Progenitor cell of endocrine pancreas (in vitro differentiated cells): Measurements from ENCODE around the gene COL5A2. TPM values are rescaled to one million over a fixed set of nuclear protein-coding genes. Genes with fewer than 3 reads are reported as not detected.
A peak's percentile ranks its signal among the peaks of the same experiment; 100 is the strongest.

ENCODE experiments used
- DNase-seq: peaks from one replicate; pipeline ENCODE4 v3.0.0; 2021; ENCODE audit warnings: low spot score; ENCODE audit not compliant: unreplicated experiment
- H3K27ac Mint-ChIP-seq: 2 replicates; pipeline ENCODE4 v1.8.0; 2021; ENCODE audit warnings: mild to moderate bottlenecking, moderate library complexity, mixed read lengths
- H3K27me3 Mint-ChIP-seq: 2 replicates; pipeline ENCODE4 v1.8.0; 2021; ENCODE audit warnings: mixed read lengths
- H3K36me3 Mint-ChIP-seq: 2 replicates; pipeline ENCODE4 v1.8.0; 2022; ENCODE audit warnings: mixed read lengths; ENCODE audit not compliant: insufficient read depth
- H3K4me1 Mint-ChIP-seq: 2 replicates; pipeline ENCODE4 v1.8.0; 2021; ENCODE audit warnings: low read depth, mixed read lengths
- H3K4me3 Mint-ChIP-seq: 2 replicates; pipeline ENCODE4 v1.8.0; 2021; ENCODE audit warnings: low read depth, mild to moderate bottlenecking, moderate library complexity, mixed read lengths
- H3K9me3 Mint-ChIP-seq: 2 replicates; pipeline ENCODE4 v1.8.0; 2021; ENCODE audit warnings: low read depth, mixed read lengths
- microRNA-seq: library from miRNA; unstranded; fragments of <30 nt; microRNA quantifications from one replicate; pipeline ENCODE4 v1.1.0, GENCODE V29; 2020; ENCODE audit warnings: borderline number of aligned reads; ENCODE audit not compliant: unreplicated experiment
- total RNA-seq: library from RNA; stranded (reverse); gene quantifications from 2 replicates; pipeline ENCODE4 v1.2.1, GENCODE V29; 2021
- TF ChIP-seq, protein P1 (sequence below): fragments of 200-600 bp; sonication (generic); IDR thresholded peaks from one replicate; pipeline ENCODE4 v1.5.0; 2021; ENCODE audit warnings: antibody characterized with exemption, mild to moderate bottlenecking; ENCODE audit not compliant: unreplicated experiment

Gene COL5A2
- total RNA-seq, 1 donor from 2014 or later, result 4.5 TPM

DNA sequence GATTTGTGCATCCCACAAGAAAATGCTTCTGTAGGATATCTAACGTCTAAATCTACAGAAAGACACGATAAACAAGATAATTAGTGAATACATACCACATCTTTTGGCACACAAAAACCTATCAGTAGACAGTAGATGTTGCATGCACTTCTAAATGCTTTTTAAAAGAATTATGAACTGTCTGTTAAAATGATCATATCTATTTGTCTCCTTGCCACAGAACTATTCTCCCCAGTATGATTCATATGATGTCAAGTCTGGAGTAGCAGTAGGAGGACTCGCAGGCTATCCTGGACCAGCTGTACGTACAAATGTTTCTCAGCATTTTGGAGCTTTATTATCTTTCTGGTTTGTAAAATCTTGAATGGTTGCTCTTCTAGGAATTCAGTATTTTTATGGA is 192.7 kb downstream of the COL5A2 start:
- Mint-ChIP-seq H3K36me3 (no peaks in the 10 kb centered on the region), H3K27me3 (no peaks in the 10 kb centered on the region), H3K4me3 (no peak overlapping the region), H3K4me1 (no peaks in the 10 kb centered on the region), H3K27ac (no peak overlapping the region), H3K9me3 (no peaks in the 10 kb centered on the region)
- no peak for DNase-seq
- TF ChIP-seq, protein P1, sequence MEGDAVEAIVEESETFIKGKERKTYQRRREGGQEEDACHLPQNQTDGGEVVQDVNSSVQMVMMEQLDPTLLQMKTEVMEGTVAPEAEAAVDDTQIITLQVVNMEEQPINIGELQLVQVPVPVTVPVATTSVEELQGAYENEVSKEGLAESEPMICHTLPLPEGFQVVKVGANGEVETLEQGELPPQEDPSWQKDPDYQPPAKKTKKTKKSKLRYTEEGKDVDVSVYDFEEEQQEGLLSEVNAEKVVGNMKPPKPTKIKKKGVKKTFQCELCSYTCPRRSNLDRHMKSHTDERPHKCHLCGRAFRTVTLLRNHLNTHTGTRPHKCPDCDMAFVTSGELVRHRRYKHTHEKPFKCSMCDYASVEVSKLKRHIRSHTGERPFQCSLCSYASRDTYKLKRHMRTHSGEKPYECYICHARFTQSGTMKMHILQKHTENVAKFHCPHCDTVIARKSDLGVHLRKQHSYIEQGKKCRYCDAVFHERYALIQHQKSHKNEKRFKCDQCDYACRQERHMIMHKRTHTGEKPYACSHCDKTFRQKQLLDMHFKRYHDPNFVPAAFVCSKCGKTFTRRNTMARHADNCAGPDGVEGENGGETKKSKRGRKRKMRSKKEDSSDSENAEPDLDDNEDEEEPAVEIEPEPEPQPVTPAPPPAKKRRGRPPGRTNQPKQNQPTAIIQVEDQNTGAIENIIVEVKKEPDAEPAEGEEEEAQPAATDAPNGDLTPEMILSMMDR, result no peak

DNA sequence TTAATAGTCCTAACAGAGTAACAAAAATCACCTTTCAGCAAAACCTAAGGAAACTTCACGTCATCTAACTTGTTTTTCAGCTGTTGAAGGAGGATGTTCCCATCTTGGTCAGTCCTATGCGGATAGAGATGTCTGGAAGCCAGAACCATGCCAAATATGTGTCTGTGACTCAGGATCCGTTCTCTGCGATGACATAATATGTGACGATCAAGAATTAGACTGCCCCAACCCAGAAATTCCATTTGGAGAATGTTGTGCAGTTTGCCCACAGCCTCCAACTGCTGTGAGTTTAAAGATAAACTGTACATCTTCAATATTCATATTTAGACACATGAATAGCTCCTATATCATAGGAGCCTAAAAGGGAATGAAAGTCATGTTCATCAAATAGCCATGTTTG is 194.9 kb downstream of the COL5A2 start:
- Mint-ChIP-seq H3K36me3 (no peaks in the 10 kb centered on the region), H3K4me3 (no peak overlapping the region), H3K27me3 (no peaks in the 10 kb centered on the region), H3K9me3 (no peaks in the 10 kb centered on the region), H3K27ac (no peak overlapping the region), H3K4me1 (no peaks in the 10 kb centered on the region)
- DNase-seq, result no peak
- TF ChIP-seq, protein P1, result no peak

- Mint-ChIP-seq H3K4me3 (no peak overlapping the region), H3K27ac (no peak overlapping the region), H3K4me1 (no peaks in the 10 kb centered on the region), H3K36me3 (no peaks in the 10 kb centered on the region), H3K27me3 (no peaks in the 10 kb centered on the region), H3K9me3 (no peaks in the 10 kb centered on the region)
- no peak for DNase-seq
- TF ChIP-seq, protein P1, result no peak
Observed at GRCh38 chr2:188984065-188984491, 195.5 kb downstream of the COL5A2 start.

DNA sequence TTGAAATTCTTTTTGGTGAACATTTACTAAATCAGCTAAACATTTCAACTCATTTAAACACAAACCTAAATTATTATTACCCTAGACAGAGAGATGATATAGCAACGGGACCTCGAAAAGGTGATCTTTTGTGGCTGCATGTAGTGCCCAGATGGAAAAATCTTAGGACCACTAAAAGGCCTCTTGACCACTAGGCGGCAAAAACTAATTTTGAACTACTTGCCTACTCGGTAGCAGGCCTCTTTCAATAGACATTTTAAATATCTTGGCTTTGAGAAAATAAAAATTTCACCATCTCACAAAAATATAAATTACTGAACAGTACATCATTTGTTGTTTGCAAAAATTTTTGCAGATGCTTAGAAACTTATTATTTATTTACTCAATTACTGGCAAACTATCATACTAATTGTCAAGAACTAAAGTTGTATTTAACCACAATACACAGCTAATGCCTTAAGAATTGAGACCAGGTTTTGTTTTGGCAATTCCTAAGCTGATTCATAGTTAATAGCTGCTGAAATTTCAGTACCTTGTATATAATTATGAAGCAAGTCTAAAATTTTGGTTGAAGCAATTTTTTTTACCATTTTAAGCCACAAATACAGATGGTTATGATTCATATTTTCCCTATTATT is 196.0 kb downstream of the COL5A2 start:
- DNase-seq, result no peak
- TF ChIP-seq, protein P1, result peak; percentile 45
- no peak overlapping the region for H3K27ac Mint-ChIP-seq
- no peak overlapping the region for H3K4me3 Mint-ChIP-seq
- H3K36me3 Mint-ChIP-seq, result no peaks in the 10 kb centered on the region
- H3K4me1 Mint-ChIP-seq, result no peaks in the 10 kb centered on the region
- no peaks in the 10 kb centered on the region for H3K27me3 Mint-ChIP-seq
- H3K9me3 Mint-ChIP-seq, result no peaks in the 10 kb centered on the region

Small RNAs within 50 kb of the gene (microRNA-seq; reads per million reads assigned to microRNA genes)
- gene MIR3129, result not detected
- gene MIR3606, result not detected

Other genes starting within 250 kb of the COL5A2 start
- gene COL3A1, start 205.4 kb downstream of the COL5A2 start, total RNA-seq, result 15.5 and 30.4 TPM in 2 replicates